Measurements from ENCODE around the gene CLDN22.

CLDN22 gene

GRCh38 chr4:183360161-183360919 lies 40.3 kb upstream of the CLDN22 start:
- ChIA-PET CTCF (no interaction called here), POLR2A (no interaction called here)
- no peak for TF ChIP-seq CTCF (IDR thresholded peaks at IDR 0.05; ENCODE audit: control extremely low read depth, extremely low read depth, low read depth, missing control alignments)
- DNase-seq (ENCODE audit: extremely low spot score): no peak

GRCh38 chr4:183358215-183358755 lies 38.2 kb upstream of the CLDN22 start:
- POLR2A ChIA-PET: no interaction called here
- no peak for DNase-seq (ENCODE audit: extremely low spot score)
- CTCF ChIA-PET: no interaction called here
- TF ChIP-seq CTCF (IDR thresholded peaks at IDR 0.05; ENCODE audit: control extremely low read depth, extremely low read depth, low read depth, missing control alignments): no peak

- CTCF ChIA-PET: no interaction called here
- DNase-seq (ENCODE audit: extremely low spot score): no peak
Observed at GRCh38 chr4:183356931-183357675, 37.0 kb upstream of the CLDN22 start.

GRCh38 chr4:183356173-183356830 lies 36.2 kb upstream of the CLDN22 start:
- TF ChIP-seq CTCF (IDR thresholded peaks at IDR 0.05; ENCODE audit: control extremely low read depth, extremely low read depth, low read depth, missing control alignments): no peak
- no peak for DNase-seq (ENCODE audit: extremely low spot score)

More at GRCh38 chr4:183356931-183357675, 37.0 kb upstream of the CLDN22 start:
- POLR2A ChIA-PET: no interaction called here
- TF ChIP-seq CTCF (IDR thresholded peaks at IDR 0.05; ENCODE audit: control extremely low read depth, extremely low read depth, low read depth, missing control alignments): no peak

GRCh38 chr4:183355405-183355804 lies 35.3 kb upstream of the CLDN22 start:
- POLR2A ChIA-PET: no interaction called here
- no peak for TF ChIP-seq CTCF (IDR thresholded peaks at IDR 0.05; ENCODE audit: control extremely low read depth, extremely low read depth, low read depth, missing control alignments)
- no peak for DNase-seq (ENCODE audit: extremely low spot score)
- CTCF ChIA-PET: interaction anchor here (0.9 to 1.0 kb wide), 2 partner anchors 9 to 52 kb away, joined by 3 read pairs; no protein-coding TSS in a partner anchor

More at GRCh38 chr4:183356173-183356830, 36.2 kb upstream of the CLDN22 start:
- ChIA-PET POLR2A (no interaction called here), CTCF (no interaction called here)

- ChIA-PET CTCF (no interaction called here), POLR2A (no interaction called here)
- no peak for TF ChIP-seq CTCF (IDR thresholded peaks at IDR 0.05; ENCODE audit: control extremely low read depth, extremely low read depth, low read depth, missing control alignments)
- no peak for DNase-seq (ENCODE audit: extremely low spot score)
Observed at GRCh38 chr4:183354219-183354618, 34.1 kb upstream of the CLDN22 start.

Data from GM10248 (cell line).